ENCODE results near the gene COX4I1. TPM values are rescaled to one million over a fixed set of nuclear protein-coding genes. Genes with fewer than 3 reads are reported as not detected.

Gene COX4I1
- total RNA-seq, 1 experiment from 2014 or later, result 506 TPM

DNA sequence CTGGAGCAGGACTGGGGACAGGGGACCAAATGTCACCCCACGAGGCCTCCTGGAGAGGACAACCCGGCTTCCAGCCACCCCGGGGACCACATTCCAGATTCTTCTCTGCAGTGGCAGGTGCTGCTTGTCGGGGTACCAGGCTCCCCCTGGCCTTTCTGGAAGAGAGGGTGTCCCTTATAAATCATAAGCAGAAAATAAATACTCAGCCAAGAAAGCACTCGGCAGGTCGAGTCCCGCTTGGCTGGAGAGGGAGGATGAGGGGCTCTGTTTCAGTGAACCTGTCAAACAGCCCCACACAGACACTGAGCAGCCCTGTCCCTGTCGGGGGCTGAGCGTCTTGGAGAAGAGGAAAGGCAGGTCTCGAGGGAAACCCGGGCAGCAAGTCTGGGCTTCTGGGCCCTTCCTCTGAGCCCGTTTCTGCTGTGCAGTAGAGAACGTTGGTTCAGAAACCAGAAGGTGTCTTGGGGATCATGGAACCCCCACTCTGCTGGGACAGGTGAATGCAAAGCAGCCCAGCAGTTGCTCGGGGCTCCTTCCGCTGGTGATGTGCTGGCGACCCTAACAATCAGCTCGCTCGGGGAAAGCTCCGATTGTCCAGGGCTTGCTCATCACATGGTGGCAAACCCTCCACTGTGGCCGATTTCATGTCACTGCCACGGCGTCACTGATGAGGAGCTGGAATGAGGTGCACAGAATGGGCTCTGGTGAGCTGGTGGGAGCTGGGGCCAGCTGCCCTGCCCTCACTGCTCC, 36.6 kb downstream of the COX4I1 start:
- H3K79me1 ChIP-seq (ENCODE audit: insufficient read depth, low read depth, low read length, poor library complexity, severe bottlenecking), result no peaks in the 10 kb centered on the region
- no peak overlapping the region for H3K4me2 ChIP-seq (ENCODE audit: insufficient read depth, insufficient read length, low read length)
- H2AFZ ChIP-seq (ENCODE audit: low read length), result no peak overlapping the region
- no peak overlapping the region for H2BK5ac ChIP-seq (ENCODE audit: insufficient read length, low read length)
- no peak overlapping the region for H2BK120ac ChIP-seq (ENCODE audit: low read depth, low read length, poor library complexity, severe bottlenecking)
- H4K8ac ChIP-seq (replicated peaks; ENCODE audit: insufficient read length, low read depth, low read length), result no peak overlapping the region
- no peaks in the 10 kb centered on the region for H3K27me3 ChIP-seq (ENCODE audit: insufficient read depth, low read length)
- H3K9ac ChIP-seq (ENCODE audit: extremely low read depth, insufficient read length, low read length), result no peak overlapping the region
- WGBS (ENCODE audit: extremely low coverage, insufficient read length, low lambda C conversion rate), result no CpG with 5 or more reads among the region's 22 CpGs
- H4K20me1 ChIP-seq (ENCODE audit: control insufficient read depth, insufficient read depth, insufficient read length), result no peaks in the 10 kb centered on the region
- no peak overlapping the region for H3K56ac ChIP-seq (ENCODE audit: insufficient read length, low read depth, low read length)
- peaks cover 35% of the 10 kb centered on the region for H3K27me3 Mint-ChIP-seq (ENCODE audit: low read depth)
- H3K4me1 Mint-ChIP-seq, result peaks cover 0 to 7% of the 10 kb centered on the region in 2 experiments; a peak in 2 of 4 replicates
- no peaks in the 10 kb centered on the region for H3K9me3 ChIP-seq (ENCODE audit: control insufficient read depth, low read depth, low read length)
- H3K9me3 Mint-ChIP-seq, result peaks cover 9 to 20% of the 10 kb centered on the region in 2 experiments
- no peaks in the 10 kb centered on the region for H3K4me1 ChIP-seq (ENCODE audit: insufficient read depth, low read length)
- H3K4ac ChIP-seq (ENCODE audit: low read depth, low read length), result no peak overlapping the region
- H3K36me3 Mint-ChIP-seq (ENCODE audit: insufficient read depth in 1 of 3, low read depth in 3 of 3), result peaks cover 2 to 10% (median 2%) of the 10 kb centered on the region in 3 experiments; a peak in 4 of 7 replicates
- H4K91ac ChIP-seq (ENCODE audit: insufficient read length, low read depth, low read length), result no peak overlapping the region
- no peak overlapping the region for H3K18ac ChIP-seq (ENCODE audit: insufficient read length, low read depth, low read length)
- H2AK5ac ChIP-seq (ENCODE audit: insufficient read length, low read length), result no peak overlapping the region
- no peak overlapping the region for H2BK15ac ChIP-seq (ENCODE audit: low read depth, low read length)
- H3K79me2 ChIP-seq (ENCODE audit: insufficient read depth, low read length), result no peaks in the 10 kb centered on the region
- no peak for DNase-seq
- H3K23ac ChIP-seq (ENCODE audit: insufficient read length, low read depth, low read length), result no peak overlapping the region
- H3K27ac ChIP-seq (ENCODE audit: insufficient read length, low read depth, low read length), result no peak overlapping the region
- H4K5ac ChIP-seq (ENCODE audit: insufficient read length, low read depth, low read length), result no peak overlapping the region
- no peak overlapping the region for H3K4me3 Mint-ChIP-seq
- no peak overlapping the region for H3K27ac Mint-ChIP-seq
- H3K23me2 ChIP-seq (ENCODE audit: insufficient read length, low read depth, low read length, poor library complexity, severe bottlenecking), result no peaks in the 10 kb centered on the region
- no peak overlapping the region for H2BK20ac ChIP-seq (ENCODE audit: low read depth, low read length, poor library complexity, severe bottlenecking)
- no peak overlapping the region for H3K14ac ChIP-seq (ENCODE audit: insufficient read depth, low read length)
- H2BK12ac ChIP-seq (ENCODE audit: insufficient read length, low read depth, low read length), result no peak overlapping the region
- TF ChIP-seq, protein P1, sequence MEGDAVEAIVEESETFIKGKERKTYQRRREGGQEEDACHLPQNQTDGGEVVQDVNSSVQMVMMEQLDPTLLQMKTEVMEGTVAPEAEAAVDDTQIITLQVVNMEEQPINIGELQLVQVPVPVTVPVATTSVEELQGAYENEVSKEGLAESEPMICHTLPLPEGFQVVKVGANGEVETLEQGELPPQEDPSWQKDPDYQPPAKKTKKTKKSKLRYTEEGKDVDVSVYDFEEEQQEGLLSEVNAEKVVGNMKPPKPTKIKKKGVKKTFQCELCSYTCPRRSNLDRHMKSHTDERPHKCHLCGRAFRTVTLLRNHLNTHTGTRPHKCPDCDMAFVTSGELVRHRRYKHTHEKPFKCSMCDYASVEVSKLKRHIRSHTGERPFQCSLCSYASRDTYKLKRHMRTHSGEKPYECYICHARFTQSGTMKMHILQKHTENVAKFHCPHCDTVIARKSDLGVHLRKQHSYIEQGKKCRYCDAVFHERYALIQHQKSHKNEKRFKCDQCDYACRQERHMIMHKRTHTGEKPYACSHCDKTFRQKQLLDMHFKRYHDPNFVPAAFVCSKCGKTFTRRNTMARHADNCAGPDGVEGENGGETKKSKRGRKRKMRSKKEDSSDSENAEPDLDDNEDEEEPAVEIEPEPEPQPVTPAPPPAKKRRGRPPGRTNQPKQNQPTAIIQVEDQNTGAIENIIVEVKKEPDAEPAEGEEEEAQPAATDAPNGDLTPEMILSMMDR (conservative IDR thresholded peaks at IDR 0.05), result no peak
- no peak overlapping the region for H3T11ph ChIP-seq (ENCODE audit: low read length)

Data from H9 (cell line).